ENCODE results near the gene CDT1.

DNA sequence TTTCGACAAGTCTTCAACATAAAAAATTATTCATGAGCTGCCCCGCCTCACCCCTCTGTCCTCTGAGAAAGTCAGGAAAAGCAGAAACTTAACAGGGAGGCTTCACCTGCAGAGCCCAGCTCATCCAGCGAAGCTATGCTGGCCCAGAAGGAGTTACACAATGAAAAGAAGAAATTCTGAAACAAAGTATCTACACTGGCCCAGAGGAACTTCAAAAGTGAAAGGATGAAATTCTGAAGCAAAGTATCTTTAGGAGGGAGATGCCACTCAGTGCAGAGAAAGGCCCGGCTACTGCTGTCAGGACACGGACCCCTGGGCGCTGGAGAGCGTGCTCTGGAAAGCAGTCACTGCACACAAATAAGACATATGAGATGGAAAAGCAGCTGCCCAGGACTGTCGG is 51.6 kb downstream of the CDT1 start:
- TF ChIP-seq EZH2 (IDR thresholded peaks at IDR 0.05; ENCODE audit: insufficient read depth, poor library complexity, severe bottlenecking) (no peak), EZH2phosphoT487 (IDR thresholded peaks at IDR 0.05; ENCODE audit: insufficient read depth, low read depth) (no peak)
